Frontal cortex (tissue), 4 donors: Measurements from ENCODE around the gene PITPNM1. TPM values are rescaled to one million over a fixed set of nuclear protein-coding genes. Genes with fewer than 3 reads are reported as not detected.

ENCODE experiments used
- DNase-seq, 2 donors: peaks; one replicate each; pipeline ENCODE4 v3.0.0; 2012; ENCODE audit warnings: low spot score in 2 of 2
- FAIRE-seq: peaks from 2 replicates; lab custom pipeline; 2012; peaks lifted over from hg19 to GRCh38; lab: Jason Lieb, UNC
- small RNA-seq: library from RNA; depleted of rRNA; stranded (forward); fragments of <200 nt; gene quantifications from one replicate; pipeline ENCODE3, GENCODE V24; 2014
- total RNA-seq: library from RNA; depleted of rRNA; stranded (reverse); fragments of >200 nt; gene quantifications from one replicate; pipeline ENCODE4 v1.2.3, GENCODE V29; 2014
- donor health status: control.
- donor health status: control.
- donor health status: control.

Gene PITPNM1
- total RNA-seq, 1 donor from 2014 or later, result 32.6 TPM

DNA sequence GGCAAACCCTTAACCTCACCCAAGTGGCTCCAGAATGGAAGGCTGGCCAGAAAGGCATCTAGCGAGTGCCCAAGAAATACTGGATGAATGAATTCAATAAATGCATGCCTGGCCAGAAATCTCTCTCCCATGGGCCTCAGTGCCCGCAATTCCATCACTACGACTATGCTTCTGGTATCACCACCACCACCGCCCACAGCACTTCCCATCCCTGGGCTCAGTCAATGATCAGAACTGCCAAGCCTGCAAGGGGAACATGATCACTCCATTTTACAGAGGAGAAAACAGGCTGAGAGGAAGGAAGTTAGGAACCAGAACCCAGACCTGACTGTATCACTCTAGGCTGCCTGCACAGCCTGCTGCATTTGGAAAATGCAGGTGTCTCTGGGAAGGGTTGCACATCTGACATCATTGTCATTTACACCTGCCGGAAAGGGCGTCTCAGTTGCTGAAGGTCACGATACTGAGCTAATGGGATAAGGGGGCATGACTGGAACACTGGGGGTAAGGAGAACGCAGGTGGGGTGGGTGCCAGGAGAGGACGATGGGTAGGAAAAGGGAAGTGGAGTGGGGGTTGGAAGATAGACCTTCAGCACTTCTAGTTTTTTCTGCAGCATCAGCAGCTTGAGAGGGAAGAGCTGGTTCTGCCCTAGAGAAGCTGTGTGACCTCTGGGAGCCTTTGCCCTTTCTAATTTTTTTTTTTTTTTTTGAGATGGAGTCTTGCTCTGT, 55.9 kb downstream of the PITPNM1 start:
- DNase-seq, result no peak
- FAIRE-seq, result no peak

DNA sequence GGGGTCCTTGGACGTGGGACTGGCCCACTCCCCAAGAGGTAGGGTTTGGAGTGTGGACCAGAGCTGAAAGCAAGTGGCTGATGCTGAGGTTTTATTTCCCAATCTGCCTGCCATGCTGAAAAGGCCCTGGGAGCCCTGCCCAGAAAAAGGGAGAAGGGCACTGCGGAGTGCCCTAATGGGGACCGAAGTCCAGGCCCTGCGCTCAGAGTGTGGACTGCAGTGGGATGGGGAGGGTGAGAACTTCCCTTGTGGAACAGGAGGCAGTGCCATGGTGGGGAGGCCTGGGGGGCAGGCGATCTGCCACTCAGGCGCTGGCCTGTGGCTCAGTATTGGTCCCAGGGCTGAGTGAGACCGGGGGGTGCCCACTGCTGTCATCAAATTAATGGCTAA, 56.9 kb downstream of the PITPNM1 start:
- FAIRE-seq (no peak), DNase-seq (no peak)

DNA sequence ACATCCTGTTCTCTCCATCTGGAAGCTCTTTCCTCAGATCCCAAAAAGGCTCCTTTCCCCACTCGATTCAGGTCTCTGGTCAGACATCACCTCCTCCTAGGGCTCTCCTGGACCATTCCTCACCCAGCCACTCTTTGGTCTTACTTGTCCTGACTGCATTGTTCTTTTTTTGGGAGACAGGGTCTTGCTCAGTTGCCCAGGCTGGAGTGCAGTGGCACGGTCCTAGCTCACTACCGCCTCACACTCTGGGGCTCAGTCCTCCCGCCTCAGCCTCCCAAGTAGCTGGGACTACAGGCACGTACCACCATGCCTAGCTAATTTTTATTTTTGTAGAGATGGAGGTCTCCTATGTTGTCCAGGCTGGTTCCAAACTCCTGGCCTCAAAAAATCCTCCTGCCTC, 59.6 kb downstream of the PITPNM1 start:
- FAIRE-seq, result no peak
- DNase-seq, result no peak

DNA sequence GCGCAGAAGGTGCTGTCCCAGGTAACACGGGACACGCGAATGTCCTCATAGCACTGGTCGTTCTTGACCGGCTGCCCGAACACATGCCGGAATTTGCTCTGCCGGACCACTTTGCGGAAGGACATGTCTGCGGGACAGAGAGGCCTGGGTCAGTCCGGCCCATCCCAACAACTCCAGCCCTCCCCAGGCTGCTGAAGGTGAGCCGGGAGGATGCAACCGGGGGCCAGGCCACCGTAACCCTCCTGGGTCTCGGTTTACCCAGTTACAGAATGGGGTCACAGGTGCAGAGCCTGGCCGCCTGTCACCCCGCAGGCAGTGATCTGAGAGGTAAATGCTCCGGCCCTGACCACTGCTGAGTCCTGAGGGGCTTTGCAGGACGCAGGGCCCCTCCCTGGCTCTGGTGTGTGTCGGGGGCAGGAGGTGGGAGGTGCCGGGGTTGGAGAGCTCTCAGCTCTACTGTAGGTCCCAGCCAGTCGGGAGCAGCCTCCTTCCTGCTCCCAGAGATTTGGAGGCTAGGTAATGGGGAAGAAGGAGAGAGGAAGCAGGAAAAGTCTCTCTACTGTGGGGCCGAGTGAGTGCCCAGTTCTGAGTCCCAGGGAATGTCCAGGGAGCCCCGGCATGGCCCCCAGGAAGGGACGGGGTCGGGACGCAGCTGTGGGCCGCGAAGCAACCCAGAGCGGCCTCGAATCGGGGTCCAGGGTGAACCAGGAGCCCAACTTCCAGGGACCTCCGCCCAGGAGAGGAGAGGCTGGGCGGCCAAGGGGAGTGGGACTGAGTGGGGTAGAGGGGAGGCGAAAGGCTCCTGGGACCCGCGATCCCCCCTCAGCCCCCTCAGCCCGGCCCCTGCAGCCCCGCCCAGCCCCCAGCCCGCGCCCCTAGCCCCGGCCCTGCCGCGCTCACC, 62.4 kb downstream of the PITPNM1 start:
- FAIRE-seq, result no peak

More for the DNA sequence above, 62.4 kb downstream of the PITPNM1 start:
- no peak for DNase-seq

Small RNA genes within 50 kb of the gene (small RNA-seq; reads per million reads assigned to genes)
- not detected for gene MIR6752

Other genes starting within 250 kb of the PITPNM1 start
- 46.9 TPM for gene GRK2, start 238.9 kb downstream of the PITPNM1 start, total RNA-seq
- 55.8 TPM for gene ANKRD13D, start 216.1 kb downstream of the PITPNM1 start, total RNA-seq
- 2.0 TPM for gene SSH3, start 201.8 kb downstream of the PITPNM1 start, total RNA-seq
- gene POLD4, start 151.8 kb downstream of the PITPNM1 start, total RNA-seq, result 3.7 TPM
- gene CLCF1, start 131.8 kb downstream of the PITPNM1 start, total RNA-seq, result under 0.01 TPM
- gene RAD9A, start 113.4 kb downstream of the PITPNM1 start, total RNA-seq, result 11.8 TPM
- gene PPP1CA, start 103.5 kb downstream of the PITPNM1 start, total RNA-seq, result 69.3 TPM
- not detected for gene TBC1D10C, start 101.3 kb downstream of the PITPNM1 start, total RNA-seq
- gene CARNS1, start 89.7 kb downstream of the PITPNM1 start, total RNA-seq, result under 0.01 TPM
- gene RPS6KB2, start 76.9 kb downstream of the PITPNM1 start, total RNA-seq, result 15.1 TPM
- not detected for gene PTPRCAP, start 67.7 kb downstream of the PITPNM1 start, total RNA-seq
- gene CORO1B, start 61.9 kb downstream of the PITPNM1 start, total RNA-seq, result 24.1 TPM
- not detected for gene GPR152, start 52.6 kb downstream of the PITPNM1 start, total RNA-seq
- gene CABP4, start 50.0 kb downstream of the PITPNM1 start, total RNA-seq, result not detected
- gene TMEM134, start 36.1 kb downstream of the PITPNM1 start, total RNA-seq, result 17.5 TPM
- 89.3 TPM for gene AIP, start 22.3 kb downstream of the PITPNM1 start, total RNA-seq
- gene CDK2AP2, start 2.8 kb upstream of the PITPNM1 start, total RNA-seq, result 4.9 TPM
- gene CABP2, start 18.1 kb upstream of the PITPNM1 start, total RNA-seq, result not detected
- 206 TPM for gene GSTP1, start 78.4 kb upstream of the PITPNM1 start, total RNA-seq
- 182 TPM for gene NDUFV1, start 101.6 kb upstream of the PITPNM1 start, total RNA-seq
- 1.2 TPM for gene NUDT8, start 124.6 kb upstream of the PITPNM1 start, total RNA-seq
- not detected for gene TBX10, start 134.4 kb upstream of the PITPNM1 start, total RNA-seq
- not detected for gene ACY3, start 145.4 kb upstream of the PITPNM1 start, total RNA-seq
- gene ALDH3B2, start 169.3 kb upstream of the PITPNM1 start, total RNA-seq, result not detected